SK-N-SH treated with all-trans-retinoic acid at 6 μM for 48 hours (cell line): ENCODE measurements around the gene TRIM33.

Source experiments
- ATAC-seq: fragments of 200-7000 bp; cut with Tn5 transposase; 3 replicates; pipeline ENCODE4 v1.9.1; 2020; ENCODE audit warnings: mild to moderate bottlenecking, moderate library complexity
- ARNTL ChIP-seq: fragments of 450-650 bp; formaldehyde crosslinking; IDR thresholded peaks from 2 replicates; pipeline ENCODE4 v1.5.0; 2020; ENCODE audit warnings: low read depth, mild to moderate bottlenecking, moderate library complexity, borderline replicate concordance
- BACH2 ChIP-seq: fragments of 250-450 bp; sonication (Bioruptor Pico); IDR thresholded peaks from 2 replicates; pipeline ENCODE4 v1.9.0; 2021; ENCODE audit warnings: mild to moderate bottlenecking, borderline replicate concordance
- CREB5 ChIP-seq: fragments of 250-450 bp; sonication (Bioruptor Pico); IDR thresholded peaks from 2 replicates; pipeline ENCODE4 v1.5.1; 2020; ENCODE audit warnings: low read depth, mild to moderate bottlenecking, moderate library complexity
- CSDC2 ChIP-seq: fragments of 250-450 bp; sonication (Bioruptor Pico); IDR thresholded peaks from 2 replicates; pipeline ENCODE4 v1.5.0; 2020; ENCODE audit warnings: mild to moderate bottlenecking, moderate library complexity
- GLIS3 ChIP-seq: fragments of 250-450 bp; sonication (Bioruptor Pico); IDR thresholded peaks from 2 replicates; pipeline ENCODE4 v1.5.0; 2020; ENCODE audit warnings: mild to moderate bottlenecking, moderate library complexity
- ISL1 ChIP-seq: fragments of 250-450 bp; sonication (Bioruptor Pico); IDR thresholded peaks from 2 replicates; pipeline ENCODE4 v2.1.2; 2022; ENCODE audit warnings: mild to moderate bottlenecking, moderate library complexity
- OSR1 ChIP-seq: fragments of 250-450 bp; sonication (Bioruptor Pico); IDR thresholded peaks from 2 replicates; pipeline ENCODE4 v1.8.0; 2022; ENCODE audit warnings: moderate library complexity, mild to moderate bottlenecking, inconsistent platforms
- PATZ1 ChIP-seq: fragments of 250-450 bp; sonication (Bioruptor Pico); IDR thresholded peaks from 2 replicates; pipeline ENCODE4 v1.8.0; 2020; ENCODE audit warnings: mild to moderate bottlenecking, moderate library complexity, borderline replicate concordance
- PPARA ChIP-seq: fragments of 250-450 bp; sonication (Bioruptor Pico); IDR thresholded peaks from 2 replicates; pipeline ENCODE4 v1.5.0; 2020; ENCODE audit warnings: mild to moderate bottlenecking, borderline replicate concordance
- RARB ChIP-seq: fragments of 250-450 bp; sonication (Bioruptor Pico); IDR thresholded peaks from 2 replicates; pipeline ENCODE4 v1.8.0; 2021; ENCODE audit warnings: mild to moderate bottlenecking, moderate library complexity
- SNAI2 ChIP-seq: fragments of 250-450 bp; sonication (Bioruptor Pico); IDR thresholded peaks from 2 replicates; pipeline ENCODE4 v1.5.0; 2020; ENCODE audit warnings: mild to moderate bottlenecking, moderate library complexity
- TCF4 ChIP-seq: fragments of 250-450 bp; sonication (Bioruptor Pico); IDR thresholded peaks from 2 replicates; pipeline ENCODE4 v1.8.0; 2021; ENCODE audit warnings: mild to moderate bottlenecking, moderate library complexity, borderline replicate concordance
- TOX ChIP-seq: fragments of 250-450 bp; sonication (Bioruptor Pico); IDR thresholded peaks from 2 replicates; pipeline ENCODE4 v1.8.0; 2021; ENCODE audit warnings: mild to moderate bottlenecking, moderate library complexity, borderline replicate concordance
- TSHZ2 ChIP-seq: fragments of 250-450 bp; sonication (Bioruptor Pico); IDR thresholded peaks from 2 replicates; pipeline ENCODE4 v1.5.0; 2020; ENCODE audit warnings: mild to moderate bottlenecking, moderate library complexity
- ZC3H10 ChIP-seq: fragments of 250-450 bp; sonication (Bioruptor Pico); IDR thresholded peaks from 2 replicates; pipeline ENCODE4 v1.5.1; 2021; ENCODE audit warnings: mild to moderate bottlenecking, moderate library complexity
- ZFP3 ChIP-seq: fragments of 250-450 bp; sonication (Bioruptor Pico); IDR thresholded peaks from 2 replicates; pipeline ENCODE4 v1.5.0; 2020; ENCODE audit warnings: mild to moderate bottlenecking, moderate library complexity
- ZNF565 ChIP-seq: fragments of 450-650 bp; formaldehyde crosslinking; conservative IDR thresholded peaks from 2 replicates; pipeline ENCODE4 v1.5.0; 2020; ENCODE audit warnings: low read depth, mild to moderate bottlenecking, moderate library complexity
- ZNF70 ChIP-seq: fragments of 450-650 bp; formaldehyde crosslinking; IDR thresholded peaks from 2 replicates; pipeline ENCODE4 v1.5.0; 2020; ENCODE audit warnings: mild to moderate bottlenecking, moderate library complexity
- ZNF8 ChIP-seq: fragments of 450-650 bp; formaldehyde crosslinking; IDR thresholded peaks from 2 replicates; pipeline ENCODE4 v1.5.0; 2020; ENCODE audit warnings: mild to moderate bottlenecking, moderate library complexity
- TF ChIP-seq, protein P1 (sequence below): fragments of 250-450 bp; sonication (Bioruptor Pico); IDR thresholded peaks from 2 replicates; pipeline ENCODE4 v1.8.0; 2021; ENCODE audit warnings: low read depth, mild to moderate bottlenecking, moderate library complexity, borderline replicate concordance
- TF ChIP-seq, protein P2 (sequence below): fragments of 250-450 bp; sonication (Bioruptor Pico); IDR thresholded peaks from 2 replicates; pipeline ENCODE4 v1.5.1; 2021; ENCODE audit warnings: mild to moderate bottlenecking, moderate library complexity

TRIM33 gene

DNA sequence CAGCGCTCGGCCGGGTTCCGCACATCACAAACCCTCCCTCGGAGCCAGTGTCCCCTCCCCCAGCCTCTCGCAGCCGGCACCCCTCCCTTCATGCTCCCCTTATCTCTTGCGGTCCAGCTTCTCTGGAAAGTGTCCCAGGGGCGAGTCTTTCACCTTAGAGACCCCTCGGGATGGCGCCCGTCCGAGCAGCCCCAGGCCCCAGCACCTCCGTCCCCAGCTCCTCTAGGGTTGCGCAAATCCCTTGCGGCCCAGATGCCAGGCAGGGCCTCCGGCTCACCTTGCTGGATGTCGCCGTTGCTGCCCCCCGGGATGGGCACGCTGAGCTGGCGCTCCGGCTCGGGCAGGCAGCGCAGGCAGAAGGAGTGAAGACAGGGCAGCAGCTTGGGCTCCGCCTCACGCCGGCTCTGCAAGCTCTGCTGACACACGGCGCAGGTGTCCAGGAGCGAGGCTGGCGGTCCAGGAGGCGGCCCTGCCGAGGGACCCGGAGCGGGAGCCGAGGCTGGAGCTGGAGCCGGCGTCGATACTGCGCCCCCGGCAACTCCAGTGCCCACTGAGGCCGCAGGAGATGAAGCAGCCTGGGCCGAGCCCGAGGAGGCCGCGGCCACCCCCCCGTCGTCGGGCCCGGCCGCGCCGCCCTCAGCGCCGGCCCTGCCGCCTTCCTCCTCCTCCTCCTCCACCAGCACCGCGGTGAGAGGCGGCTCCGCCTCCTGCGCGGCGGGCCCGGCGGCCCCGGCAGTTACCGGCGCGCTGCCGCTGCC is 550 bp downstream of the TRIM33 start:
- TF ChIP-seq ZC3H10 (CRISPR knock-in tag) (no peak), GLIS3 (CRISPR knock-in tag) (no peak), SNAI2 (CRISPR knock-in tag) (no peak), PPARA (CRISPR knock-in tag) (no peak), RARB (no peak), OSR1 (CRISPR knock-in tag) (no peak), PATZ1 (no peak), ZNF8 (no peak), TCF4 (CRISPR knock-in tag) (no peak), TOX (CRISPR knock-in tag) (no peak), ZNF70 (CRISPR knock-in tag) (no peak), BACH2 (CRISPR knock-in tag) (no peak), ZNF565 (CRISPR knock-in tag) (no peak), CREB5 (CRISPR knock-in tag) (no peak), CSDC2 (CRISPR knock-in tag) (no peak), ARNTL (CRISPR knock-in tag) (no peak), ISL1 (CRISPR knock-in tag) (no peak)
- TF ChIP-seq, protein P1, sequence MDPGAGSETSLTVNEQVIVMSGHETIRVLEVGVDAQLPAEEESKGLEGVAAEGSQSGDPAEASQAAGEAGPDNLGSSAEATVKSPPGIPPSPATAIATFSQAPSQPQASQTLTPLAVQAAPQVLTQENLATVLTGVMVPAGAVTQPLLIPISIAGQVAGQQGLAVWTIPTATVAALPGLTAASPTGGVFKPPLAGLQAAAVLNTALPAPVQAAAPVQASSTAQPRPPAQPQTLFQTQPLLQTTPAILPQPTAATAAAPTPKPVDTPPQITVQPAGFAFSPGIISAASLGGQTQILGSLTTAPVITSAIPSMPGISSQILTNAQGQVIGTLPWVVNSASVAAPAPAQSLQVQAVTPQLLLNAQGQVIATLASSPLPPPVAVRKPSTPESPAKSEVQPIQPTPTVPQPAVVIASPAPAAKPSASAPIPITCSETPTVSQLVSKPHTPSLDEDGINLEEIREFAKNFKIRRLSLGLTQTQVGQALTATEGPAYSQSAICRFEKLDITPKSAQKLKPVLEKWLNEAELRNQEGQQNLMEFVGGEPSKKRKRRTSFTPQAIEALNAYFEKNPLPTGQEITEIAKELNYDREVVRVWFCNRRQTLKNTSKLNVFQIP (CRISPR knock-in tag) = no peak
- TF ChIP-seq, protein P2, sequence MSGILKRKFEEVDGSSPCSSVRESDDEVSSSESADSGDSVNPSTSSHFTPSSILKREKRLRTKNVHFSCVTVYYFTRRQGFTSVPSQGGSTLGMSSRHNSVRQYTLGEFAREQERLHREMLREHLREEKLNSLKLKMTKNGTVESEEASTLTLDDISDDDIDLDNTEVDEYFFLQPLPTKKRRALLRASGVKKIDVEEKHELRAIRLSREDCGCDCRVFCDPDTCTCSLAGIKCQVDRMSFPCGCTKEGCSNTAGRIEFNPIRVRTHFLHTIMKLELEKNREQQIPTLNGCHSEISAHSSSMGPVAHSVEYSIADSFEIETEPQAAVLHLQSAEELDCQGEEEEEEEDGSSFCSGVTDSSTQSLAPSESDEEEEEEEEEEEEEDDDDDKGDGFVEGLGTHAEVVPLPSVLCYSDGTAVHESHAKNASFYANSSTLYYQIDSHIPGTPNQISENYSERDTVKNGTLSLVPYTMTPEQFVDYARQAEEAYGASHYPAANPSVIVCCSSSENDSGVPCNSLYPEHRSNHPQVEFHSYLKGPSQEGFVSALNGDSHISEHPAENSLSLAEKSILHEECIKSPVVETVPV (CRISPR knock-in tag) = no peak

DNA sequence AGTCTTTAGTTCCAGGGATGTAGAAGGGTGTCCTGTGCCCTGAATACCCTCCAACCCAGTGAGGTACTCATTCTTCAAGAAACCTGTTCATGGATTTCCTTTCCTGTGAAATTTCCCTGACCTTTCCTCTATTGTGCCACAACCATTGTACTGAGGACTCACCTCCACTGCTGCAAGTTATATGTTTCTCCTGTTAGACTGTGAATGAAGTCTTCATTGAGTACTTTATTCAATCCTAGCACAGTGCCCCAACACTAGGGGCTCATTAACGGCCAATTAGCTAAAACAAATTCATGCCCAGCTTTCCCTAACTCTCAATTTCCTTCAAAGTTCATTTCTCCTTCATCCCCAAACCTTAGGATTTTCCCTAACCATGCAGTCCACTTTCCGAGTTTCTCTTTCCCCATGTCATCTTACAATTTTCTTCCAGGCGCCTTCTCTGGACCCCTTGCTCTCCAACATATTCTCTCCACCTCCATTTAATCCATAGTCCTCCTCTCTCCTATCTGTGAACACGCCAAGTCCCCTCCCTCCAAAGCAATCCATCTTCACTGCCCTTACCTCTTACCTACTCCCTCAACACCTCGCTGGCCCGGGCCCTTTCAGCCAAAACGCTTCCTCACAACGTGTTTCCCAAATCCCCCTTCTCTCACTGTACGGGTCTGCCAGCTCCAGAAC is 1.3 kb downstream of the TRIM33 start:
- TF ChIP-seq GLIS3 (CRISPR knock-in tag) (no peak), CSDC2 (CRISPR knock-in tag) (no peak), TSHZ2 (CRISPR knock-in tag) (no peak), ZFP3 (CRISPR knock-in tag) (no peak), PATZ1 (no peak), ZNF565 (CRISPR knock-in tag) (no peak), BACH2 (CRISPR knock-in tag) (no peak)

More for the DNA sequence above, 550 bp downstream of the TRIM33 start:
- ATAC-seq = peak; percentile 62

More for the DNA sequence above, 1.3 kb downstream of the TRIM33 start:
- peak; percentile 6 for ATAC-seq
